HUES48 (cell line): ENCODE measurements around the gene TRAK1.

ENCODE experiments used
- H3K27ac ChIP-seq: one replicate; pipeline ENCODE4 v1.7.0; 2013; ENCODE audit warnings: low read depth, low read length, inconsistent platforms
- H3K27me3 ChIP-seq: 2 replicates; pipeline ENCODE4 v1.6.1; 2013; ENCODE audit warnings: mild to moderate bottlenecking, low read length; ENCODE audit not compliant: control insufficient read depth, insufficient read depth
- H3K36me3 ChIP-seq: 2 replicates; pipeline ENCODE4 v1.6.1; 2013; ENCODE audit warnings: low read length; ENCODE audit not compliant: control insufficient read depth, insufficient read depth
- H3K4me1 ChIP-seq: 2 replicates; pipeline ENCODE4 v1.6.1; 2013; ENCODE audit warnings: mild to moderate bottlenecking, low read length; ENCODE audit not compliant: control insufficient read depth, insufficient read depth
- H3K4me3 ChIP-seq: 2 replicates; pipeline ENCODE4 v1.5.1; 2013; ENCODE audit warnings: mild to moderate bottlenecking, low read depth, low read length
- H3K9ac ChIP-seq: 2 replicates; pipeline ENCODE4 v1.6.1; 2013; ENCODE audit warnings: mild to moderate bottlenecking, low read depth, low read length, moderate library complexity
- H3K9me3 ChIP-seq: 2 replicates; pipeline ENCODE4 v1.6.1; 2013; ENCODE audit warnings: low read length; ENCODE audit not compliant: control insufficient read depth, insufficient read depth

The TRAK1 gene

GRCh38 chr3:42216302-42216701 is 125.1 kb downstream of the TRAK1 start:
- Histone ChIP-seq H3K36me3 (peaks cover 31% of the 10 kb centered on the region), H3K9me3 (no peaks in the 10 kb centered on the region), H3K4me3 (no peak overlapping the region), H3K27me3 (no peaks in the 10 kb centered on the region), H3K27ac (no peak overlapping the region), H3K9ac (no peak overlapping the region), H3K4me1 (0 out of 2 replicates have a peak, but pooled peaks cover 4% of the 10 kb centered on the region)

- H3K27me3 ChIP-seq: no peaks in the 10 kb centered on the region
- no peak overlapping the region for H3K4me3 ChIP-seq
- H3K27ac ChIP-seq: no peak overlapping the region
- no peaks in the 10 kb centered on the region for H3K9me3 ChIP-seq
- H3K9ac ChIP-seq: no peak overlapping the region
- 0 out of 2 replicates have a peak, but pooled peaks cover 4% of the 10 kb centered on the region for H3K4me1 ChIP-seq
- peaks cover 30% of the 10 kb centered on the region for H3K36me3 ChIP-seq
Measured at GRCh38 chr3:42216931-42217333, 125.8 kb downstream of the TRAK1 start.

- Histone ChIP-seq H3K4me1 (no peaks in the 10 kb centered on the region), H3K9me3 (no peaks in the 10 kb centered on the region), H3K36me3 (peaks cover 50% of the 10 kb centered on the region), H3K9ac (no peak overlapping the region), H3K27ac (no peak overlapping the region), H3K27me3 (no peaks in the 10 kb centered on the region), H3K4me3 (no peak overlapping the region)
Measured at GRCh38 chr3:42220436-42221121, 129.4 kb downstream of the TRAK1 start.

GRCh38 chr3:42222942-42223693 is 132.0 kb downstream of the TRAK1 start:
- H3K27ac ChIP-seq: no peak overlapping the region
- H3K4me3 ChIP-seq: no peak overlapping the region
- no peaks in the 10 kb centered on the region for H3K27me3 ChIP-seq
- no peak overlapping the region for H3K9ac ChIP-seq
- H3K36me3 ChIP-seq: peaks cover 44% of the 10 kb centered on the region
- H3K9me3 ChIP-seq: no peaks in the 10 kb centered on the region
- no peaks in the 10 kb centered on the region for H3K4me1 ChIP-seq

- Histone ChIP-seq H3K27ac (no peak overlapping the region), H3K9ac (no peak overlapping the region), H3K9me3 (no peaks in the 10 kb centered on the region), H3K36me3 (peaks cover 39% of the 10 kb centered on the region), H3K27me3 (no peaks in the 10 kb centered on the region), H3K4me3 (no peak overlapping the region), H3K4me1 (no peaks in the 10 kb centered on the region)
Measured at GRCh38 chr3:42224178-42224577, 133.0 kb downstream of the TRAK1 start.

GRCh38 chr3:42224658-42225421 is 133.7 kb downstream of the TRAK1 start:
- peaks cover 38% of the 10 kb centered on the region for H3K36me3 ChIP-seq
- no peaks in the 10 kb centered on the region; the same call in 1 of the 2 replicates for H3K4me1 ChIP-seq
- H3K9me3 ChIP-seq: no peaks in the 10 kb centered on the region
- no peak overlapping the region for H3K4me3 ChIP-seq
- no peak overlapping the region for H3K9ac ChIP-seq
- no peak overlapping the region for H3K27ac ChIP-seq
- H3K27me3 ChIP-seq: no peaks in the 10 kb centered on the region

GRCh38 chr3:42225486-42226363 is 134.6 kb downstream of the TRAK1 start:
- Histone ChIP-seq H3K4me1 (no peaks in the 10 kb centered on the region; the same call in 1 of the 2 replicates), H3K9me3 (no peaks in the 10 kb centered on the region), H3K36me3 (peaks cover 31% of the 10 kb centered on the region), H3K4me3 (no peak overlapping the region), H3K27ac (no peak overlapping the region), H3K27me3 (no peaks in the 10 kb centered on the region), H3K9ac (no peak overlapping the region)

GRCh38 chr3:42226470-42227425 is 135.6 kb downstream of the TRAK1 start:
- H3K36me3 ChIP-seq: peaks cover 27% of the 10 kb centered on the region
- no peaks in the 10 kb centered on the region for H3K27me3 ChIP-seq
- H3K9me3 ChIP-seq: no peaks in the 10 kb centered on the region
- no peak overlapping the region for H3K27ac ChIP-seq
- H3K4me1 ChIP-seq: no peaks in the 10 kb centered on the region; the same call in 1 of the 2 replicates
- H3K4me3 ChIP-seq: no peak overlapping the region
- no peak overlapping the region for H3K9ac ChIP-seq

GRCh38 chr3:42228796-42229195 is 137.6 kb downstream of the TRAK1 start:
- no peaks in the 10 kb centered on the region for H3K27me3 ChIP-seq
- H3K4me3 ChIP-seq: no peak overlapping the region
- no peak overlapping the region for H3K9ac ChIP-seq
- peaks cover 7% of the 10 kb centered on the region; the same call in 1 of the 2 replicates for H3K36me3 ChIP-seq
- no peak overlapping the region for H3K27ac ChIP-seq
- H3K4me1 ChIP-seq: no peaks in the 10 kb centered on the region; the same call in 1 of the 2 replicates
- H3K9me3 ChIP-seq: no peaks in the 10 kb centered on the region
